GM12801 (cell line): ENCODE measurements around the gene PKP4.

Experiments used
- CTCF ChIP-seq: IDR thresholded peaks from one replicate; pipeline ENCODE4 v1.5.1; 2011; ENCODE audit warnings: control low read depth; ENCODE audit not compliant: insufficient read length; ENCODE audit errors: extremely low read depth

PKP4 gene, protein sequence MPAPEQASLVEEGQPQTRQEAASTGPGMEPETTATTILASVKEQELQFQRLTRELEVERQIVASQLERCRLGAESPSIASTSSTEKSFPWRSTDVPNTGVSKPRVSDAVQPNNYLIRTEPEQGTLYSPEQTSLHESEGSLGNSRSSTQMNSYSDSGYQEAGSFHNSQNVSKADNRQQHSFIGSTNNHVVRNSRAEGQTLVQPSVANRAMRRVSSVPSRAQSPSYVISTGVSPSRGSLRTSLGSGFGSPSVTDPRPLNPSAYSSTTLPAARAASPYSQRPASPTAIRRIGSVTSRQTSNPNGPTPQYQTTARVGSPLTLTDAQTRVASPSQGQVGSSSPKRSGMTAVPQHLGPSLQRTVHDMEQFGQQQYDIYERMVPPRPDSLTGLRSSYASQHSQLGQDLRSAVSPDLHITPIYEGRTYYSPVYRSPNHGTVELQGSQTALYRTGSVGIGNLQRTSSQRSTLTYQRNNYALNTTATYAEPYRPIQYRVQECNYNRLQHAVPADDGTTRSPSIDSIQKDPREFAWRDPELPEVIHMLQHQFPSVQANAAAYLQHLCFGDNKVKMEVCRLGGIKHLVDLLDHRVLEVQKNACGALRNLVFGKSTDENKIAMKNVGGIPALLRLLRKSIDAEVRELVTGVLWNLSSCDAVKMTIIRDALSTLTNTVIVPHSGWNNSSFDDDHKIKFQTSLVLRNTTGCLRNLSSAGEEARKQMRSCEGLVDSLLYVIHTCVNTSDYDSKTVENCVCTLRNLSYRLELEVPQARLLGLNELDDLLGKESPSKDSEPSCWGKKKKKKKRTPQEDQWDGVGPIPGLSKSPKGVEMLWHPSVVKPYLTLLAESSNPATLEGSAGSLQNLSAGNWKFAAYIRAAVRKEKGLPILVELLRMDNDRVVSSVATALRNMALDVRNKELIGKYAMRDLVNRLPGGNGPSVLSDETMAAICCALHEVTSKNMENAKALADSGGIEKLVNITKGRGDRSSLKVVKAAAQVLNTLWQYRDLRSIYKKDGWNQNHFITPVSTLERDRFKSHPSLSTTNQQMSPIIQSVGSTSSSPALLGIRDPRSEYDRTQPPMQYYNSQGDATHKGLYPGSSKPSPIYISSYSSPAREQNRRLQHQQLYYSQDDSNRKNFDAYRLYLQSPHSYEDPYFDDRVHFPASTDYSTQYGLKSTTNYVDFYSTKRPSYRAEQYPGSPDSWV

DNA sequence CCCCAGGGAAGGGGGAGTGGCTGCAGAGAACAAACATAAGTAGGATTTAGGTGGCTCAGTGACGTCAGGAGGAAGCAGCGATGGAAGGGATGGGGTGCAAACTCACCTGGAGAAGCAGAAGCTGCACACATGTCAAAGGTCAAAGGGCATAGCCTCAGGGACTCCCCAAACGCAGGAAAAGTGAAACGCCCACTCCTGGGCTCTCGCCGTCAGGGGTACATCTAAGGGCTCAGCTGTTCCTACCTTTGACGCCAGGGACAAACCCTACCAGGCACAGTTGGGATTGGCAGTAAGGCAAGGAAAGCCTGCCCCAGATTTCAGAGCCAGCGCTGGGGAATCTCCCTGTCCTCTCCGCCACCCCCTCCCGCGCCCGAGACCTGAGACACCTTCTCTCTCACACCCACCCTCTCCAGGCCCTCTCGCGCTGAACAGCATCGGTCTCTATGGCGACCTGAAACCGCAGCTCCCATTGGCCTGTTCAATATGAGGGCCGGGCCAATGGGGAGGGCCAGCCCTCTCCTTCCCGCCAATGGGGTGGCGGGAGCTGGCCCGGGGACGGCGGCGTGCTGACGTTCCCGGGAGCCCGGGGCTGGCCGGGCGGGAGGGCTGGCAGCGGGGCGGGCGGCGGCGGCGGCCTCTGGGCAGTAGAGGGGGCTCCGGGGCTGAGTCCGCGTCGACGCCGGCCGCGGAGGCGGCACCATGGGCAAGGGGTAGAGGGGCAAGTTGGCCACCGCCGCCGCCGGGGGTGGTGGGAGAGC is at the start of gene PKP4, which contains the start of gene CCDC148:
PKP4 (plus strand) TSS at position 644 of the 758 bp plus-strand sequence. CDS start 76,233 bp downstream, outside the sequence.
CCDC148 (minus strand) TSS at position 445 of the 758 bp plus-strand sequence; CDS start at position 131, 314 bp downstream.
- TF ChIP-seq CTCF, result no peak

DNA sequence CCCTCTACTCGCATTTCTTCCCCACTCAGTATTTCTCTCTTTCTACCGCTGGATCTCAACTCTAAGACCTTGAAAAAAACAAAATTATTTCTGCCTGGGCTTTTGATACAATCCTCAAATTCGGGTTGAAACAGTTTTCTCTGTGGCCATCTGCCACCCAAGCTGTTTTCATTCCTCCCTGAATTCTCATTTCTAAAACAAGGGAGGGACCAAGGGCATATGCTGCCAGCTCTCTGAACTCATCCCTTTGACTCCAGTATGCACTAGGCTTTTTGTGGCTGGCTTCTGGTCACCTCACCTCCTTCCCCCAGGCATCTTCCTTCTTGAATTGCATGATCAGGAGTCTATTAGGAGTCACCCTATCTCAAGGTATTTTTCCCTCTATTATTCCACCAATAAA is 49.7 kb upstream of the PKP4 start:
- no peak for TF ChIP-seq CTCF

DNA sequence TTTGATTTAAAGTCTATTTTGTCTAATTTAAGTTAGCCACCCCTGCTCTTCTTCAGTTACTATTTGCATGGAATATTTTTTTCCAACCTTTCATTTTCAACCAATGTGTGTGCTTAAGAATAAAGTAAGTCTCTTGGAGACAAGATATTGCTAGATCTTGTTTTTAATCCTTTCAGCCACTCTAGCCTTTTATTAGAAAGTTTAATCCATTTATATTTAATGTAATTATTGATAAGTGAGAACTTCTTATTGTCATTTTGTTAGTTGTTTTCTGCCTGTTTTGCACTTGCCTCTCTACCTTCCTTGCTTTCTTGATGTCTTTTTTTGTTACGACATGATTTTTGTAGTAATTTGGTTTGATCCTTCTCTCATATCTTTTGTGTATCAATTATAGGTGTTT is 46.6 kb upstream of the PKP4 start:
- TF ChIP-seq CTCF, result no peak

- no peak for TF ChIP-seq CTCF
These were observed 45.0 kb upstream of the PKP4 start for GRCh38 chr2:158411748-158412147.

DNA sequence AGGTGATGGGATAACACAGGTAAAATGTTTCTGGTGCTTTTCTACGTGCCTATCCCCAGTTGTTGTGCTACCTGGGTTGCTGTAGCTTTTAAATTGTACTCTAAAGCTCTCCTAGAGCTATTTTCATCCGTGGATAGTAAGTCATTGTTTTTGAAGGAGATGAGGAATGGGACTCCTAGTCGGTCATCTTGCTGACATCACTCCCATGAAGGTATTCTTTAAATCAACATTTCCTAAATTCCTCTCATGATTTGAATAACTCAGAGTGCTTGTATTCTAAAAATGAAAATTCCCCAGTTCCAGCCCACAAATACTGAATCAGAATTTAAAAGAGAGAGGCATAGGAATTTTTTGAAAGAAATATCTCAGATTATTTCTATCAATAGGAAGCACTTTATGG is 44.5 kb upstream of the PKP4 start:
- no peak for TF ChIP-seq CTCF

DNA sequence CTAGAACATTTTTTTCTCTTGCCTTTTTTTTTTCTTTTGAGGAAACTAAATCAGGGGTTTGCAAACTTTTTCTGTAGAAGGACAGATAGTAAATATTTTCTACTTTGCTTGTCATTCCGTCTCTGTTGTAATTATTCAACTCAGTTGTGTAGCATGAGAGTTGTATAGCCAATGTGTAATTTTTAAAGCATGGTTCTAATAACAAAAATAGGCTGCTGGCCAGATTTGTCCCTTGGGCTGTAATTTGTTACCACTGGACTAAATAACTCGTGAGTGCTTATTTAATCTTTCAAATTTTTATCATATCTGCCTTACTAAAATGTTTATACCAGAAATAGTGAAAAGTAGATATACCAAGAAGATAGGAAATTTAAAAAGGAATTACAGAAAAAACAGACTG is 43.2 kb upstream of the PKP4 start:
- no peak for TF ChIP-seq CTCF
